ENCODE data around the gene TAF15. TPM values are rescaled to one million over a fixed set of nuclear protein-coding genes. Genes with fewer than 3 reads are reported as not detected.
A peak's percentile ranks its signal among the peaks of the same experiment; 100 is the strongest.

The TAF15 gene
- total RNA-seq, 1 donor from 2014 or later, result 110 TPM

DNA sequence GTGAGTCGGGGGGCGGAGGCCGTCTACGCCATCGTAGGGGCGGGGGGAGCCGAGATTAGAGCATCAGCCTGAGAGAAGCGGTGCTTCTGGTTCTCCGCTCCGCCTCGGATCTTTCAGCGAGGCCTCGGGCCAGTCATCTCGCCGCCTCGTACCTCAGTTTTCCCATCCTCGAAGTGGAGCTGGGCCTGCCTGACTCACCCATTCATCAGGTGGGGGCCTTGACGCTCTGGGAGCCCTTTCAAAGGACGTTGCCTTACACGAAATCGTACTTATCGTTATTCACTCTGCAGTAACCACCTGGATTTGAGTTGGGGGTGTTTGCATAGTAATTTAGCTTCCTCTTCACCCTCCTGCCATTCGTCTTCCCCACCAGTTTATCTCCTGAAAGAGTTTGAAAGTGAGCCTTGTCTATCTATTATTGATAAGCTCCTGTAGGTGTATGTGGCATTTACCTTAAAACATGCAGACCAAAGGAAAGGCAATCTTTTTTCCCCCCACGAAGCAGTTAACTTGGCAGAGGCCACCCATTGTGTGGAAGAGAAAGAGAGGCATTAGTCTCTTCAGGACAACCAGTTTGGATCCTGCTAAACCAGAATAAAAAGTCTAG is 674 bp downstream of the TAF15 start:
- intact Hi-C loops (cut with micrococcal nuclease), result no loop called here
- DNase-seq (no peak), ATAC-seq (no peak)

DNA sequence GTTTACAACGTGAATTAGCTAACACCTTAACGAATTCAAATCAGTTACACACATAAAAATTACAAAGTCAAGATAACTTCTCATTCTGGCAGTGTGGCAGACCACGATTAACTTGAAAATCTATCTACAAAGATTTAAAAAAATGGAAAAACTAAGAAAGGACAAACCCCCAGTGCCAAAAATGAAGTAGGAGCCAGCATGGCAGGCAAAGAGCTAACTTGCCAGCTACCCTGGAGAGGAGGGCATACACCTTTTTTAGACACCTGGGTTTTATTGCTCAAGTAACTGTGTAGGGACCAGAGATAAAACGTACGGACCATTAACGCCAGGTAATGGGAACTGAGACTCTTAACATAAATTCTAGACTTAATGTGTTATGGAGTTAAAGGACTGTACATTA is 2.5 kb downstream of the TAF15 start:
- no peak for DNase-seq
- intact Hi-C loops (cut with micrococcal nuclease), result no loop called here
- no peak for ATAC-seq

DNA sequence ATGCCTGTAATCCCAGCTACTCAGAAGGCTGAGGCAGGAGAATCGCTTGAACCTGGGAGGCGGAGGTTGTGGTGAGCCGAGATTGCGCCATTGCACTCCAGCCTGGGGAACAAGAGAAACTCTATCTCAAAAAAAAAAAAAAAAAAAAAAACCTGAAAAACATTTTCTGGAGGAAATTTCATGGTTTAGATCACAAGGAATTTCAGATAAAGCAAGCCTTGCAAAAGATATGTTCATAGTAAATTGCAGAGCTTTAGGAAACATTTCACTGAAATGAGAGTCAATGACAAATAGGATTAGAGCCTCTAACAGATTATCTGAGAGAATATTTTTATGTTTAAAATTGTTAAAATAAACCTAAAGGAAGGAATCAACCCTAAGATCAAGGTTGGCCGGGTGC is 3.2 kb downstream of the TAF15 start:
- intact Hi-C loops (cut with micrococcal nuclease), result no loop called here
- no peak for DNase-seq
- no peak for ATAC-seq

DNA sequence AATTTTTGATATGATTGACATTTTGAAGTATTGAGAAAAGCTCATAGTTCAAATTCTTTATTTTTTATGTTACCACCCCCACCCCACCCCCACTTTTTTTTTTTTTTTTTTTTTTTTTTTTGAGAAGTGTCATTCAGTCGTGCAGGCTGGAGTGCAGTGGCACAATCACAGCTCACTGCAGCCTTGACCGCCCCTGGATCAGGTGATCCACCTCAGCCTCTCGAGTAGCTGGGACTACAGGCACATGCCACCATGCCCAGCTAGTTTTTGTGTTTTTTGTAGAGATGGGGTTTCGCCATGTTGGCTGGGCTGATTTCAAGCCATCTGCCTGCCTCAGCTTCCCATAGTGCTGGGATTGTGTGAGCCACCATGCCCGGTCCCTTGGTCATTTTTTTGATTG is 7.4 kb downstream of the TAF15 start:
- intact Hi-C loops (cut with micrococcal nuclease), result no loop called here
- no peak for DNase-seq
- ATAC-seq, result no peak

DNA sequence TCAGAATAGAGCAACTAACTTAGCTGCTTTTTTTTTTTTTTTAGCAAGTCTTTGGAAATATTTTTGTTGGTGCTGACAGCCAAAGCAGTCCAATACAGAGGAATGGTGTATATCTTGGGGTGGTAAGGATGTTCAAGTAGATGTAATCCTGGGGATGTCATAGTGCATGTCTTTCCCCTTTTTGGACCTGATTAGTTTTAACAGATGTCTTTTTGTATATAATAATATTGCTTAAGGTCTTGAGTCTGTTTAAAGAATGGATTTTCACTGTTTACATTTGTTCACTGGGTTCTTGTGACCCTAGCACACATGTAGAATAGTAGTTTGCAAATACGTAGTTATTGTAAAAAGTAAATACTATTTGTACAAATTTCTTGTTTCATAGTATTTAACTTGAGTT is 7.9 kb downstream of the TAF15 start:
- DNase-seq (no peak), ATAC-seq (no peak)
- intact Hi-C loops (cut with micrococcal nuclease), result no loop called here

DNA sequence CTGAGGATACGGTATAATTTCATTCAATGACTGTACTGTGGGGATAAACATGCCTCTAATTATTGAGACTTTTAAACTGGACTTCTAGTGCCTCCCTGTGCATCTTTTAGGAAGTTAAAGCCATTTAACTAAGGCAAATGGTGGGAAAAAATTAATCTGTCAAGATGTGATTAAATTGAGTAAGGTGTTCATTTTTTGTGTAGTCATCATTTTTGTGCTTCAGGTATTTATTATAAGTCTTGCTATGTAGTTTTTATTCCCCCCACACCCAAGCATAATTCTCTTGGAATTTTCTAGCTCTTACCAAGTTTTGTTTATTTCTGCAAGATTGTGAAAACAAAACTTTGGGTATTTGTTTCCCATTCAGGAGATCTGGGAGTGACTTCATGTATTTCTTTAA is 10.2 kb downstream of the TAF15 start:
- DNase-seq (no peak), ATAC-seq (no peak)
- intact Hi-C loops (cut with micrococcal nuclease), result no loop called here

DNA sequence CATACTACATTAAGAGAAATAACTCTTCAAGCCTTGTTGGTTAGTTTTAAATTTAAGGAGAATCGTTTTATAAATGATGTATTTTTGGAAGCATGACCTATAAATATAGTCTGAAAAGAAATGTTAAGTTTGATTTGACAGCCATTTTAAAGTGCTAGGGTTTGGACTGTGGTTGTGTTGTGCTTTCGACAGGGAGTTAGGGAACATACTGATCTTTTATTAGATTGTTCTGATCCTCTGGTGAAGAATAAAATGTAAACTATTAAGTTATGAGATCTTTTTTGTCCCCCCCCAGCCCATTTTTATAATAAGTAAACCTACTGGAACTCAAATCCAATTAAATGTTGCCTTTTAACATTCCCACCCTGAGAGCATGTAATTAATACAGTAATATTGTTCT is 12.0 kb downstream of the TAF15 start:
- intact Hi-C loops (cut with micrococcal nuclease), result no loop called here
- DNase-seq (no peak), ATAC-seq (no peak)

DNA sequence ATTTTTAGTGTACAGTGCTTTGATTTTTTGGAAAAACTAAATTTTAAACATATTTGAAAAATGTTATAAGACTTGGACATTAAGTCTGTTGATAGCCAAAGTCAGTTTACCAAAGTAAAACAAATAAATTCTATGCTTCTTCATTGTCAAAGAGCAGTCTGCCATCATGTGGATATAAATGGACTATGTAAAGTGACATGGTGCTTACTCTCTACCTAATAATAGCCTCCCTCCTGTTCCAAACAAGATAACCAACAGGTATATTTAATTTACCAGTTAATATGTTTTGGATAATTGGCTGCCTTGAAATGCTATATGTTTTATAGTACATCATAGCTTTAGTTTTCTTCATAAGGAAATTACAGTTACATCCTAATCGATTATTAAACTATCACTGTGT is 15.9 kb downstream of the TAF15 start:
- DNase-seq (no peak), ATAC-seq (peak; percentile 64)
- intact Hi-C loops (cut with micrococcal nuclease), result no loop called here

DNA sequence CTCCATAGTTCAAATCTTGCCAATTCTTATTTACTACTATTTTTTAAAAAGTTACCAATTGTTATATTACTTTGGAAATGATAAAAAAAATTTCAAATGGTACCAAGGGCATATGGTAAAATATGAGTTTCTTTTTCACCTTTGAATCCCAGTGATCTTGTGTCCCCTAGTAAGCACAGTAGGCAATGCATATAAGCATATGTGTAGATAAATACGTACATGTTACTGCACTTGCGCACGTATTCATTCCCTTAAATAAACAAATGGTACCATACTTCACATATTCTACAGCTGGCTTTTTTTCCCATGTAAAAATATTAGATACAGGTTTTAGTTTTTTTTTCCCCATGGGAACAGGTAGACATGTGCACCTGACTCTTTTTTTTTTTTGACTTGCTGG is 31.8 kb downstream of the TAF15 start:
- intact Hi-C loops (cut with micrococcal nuclease), result no loop called here
- ATAC-seq, result no peak
- no peak for DNase-seq

DNA sequence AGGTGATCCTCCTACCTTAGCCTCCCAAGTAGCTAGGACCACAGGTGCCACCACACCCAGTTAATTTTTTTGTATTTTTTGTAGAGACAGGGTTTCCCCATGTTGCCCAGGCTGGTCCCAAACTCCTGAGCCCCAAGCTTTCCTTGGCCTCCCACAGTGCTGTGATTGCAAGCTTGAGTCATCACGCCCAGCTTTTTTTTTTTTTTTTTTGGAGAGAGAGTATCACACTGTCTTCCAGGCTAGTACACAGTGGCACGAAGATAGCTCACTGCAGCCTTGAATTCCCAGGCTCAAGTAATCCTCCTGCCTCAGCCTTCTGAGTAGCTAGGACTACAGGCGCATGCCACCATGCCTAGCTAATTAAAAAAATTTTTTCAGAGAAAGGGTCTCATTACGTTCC is 32.2 kb downstream of the TAF15 start:
- intact Hi-C loops (cut with micrococcal nuclease), result no loop called here
- no peak for DNase-seq
- ATAC-seq, result no peak

DNA sequence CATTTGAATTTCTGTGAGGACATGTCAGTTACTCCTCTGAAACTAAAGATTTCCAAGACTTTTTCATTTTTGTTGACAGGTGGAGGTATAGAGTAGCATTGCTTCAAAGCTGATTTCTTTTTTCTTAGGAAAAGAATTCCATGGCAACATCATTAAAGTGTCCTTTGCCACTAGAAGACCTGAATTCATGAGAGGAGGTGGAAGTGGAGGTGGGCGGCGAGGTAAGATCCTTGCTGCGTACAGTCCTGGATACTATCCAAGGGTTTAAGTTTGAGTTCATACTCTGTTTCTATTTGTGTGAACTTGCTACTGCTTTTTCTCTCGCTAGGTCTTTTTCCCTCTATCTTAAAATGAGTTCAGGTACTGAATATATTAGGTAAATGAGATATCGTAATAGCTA is 33.0 kb downstream of the TAF15 start:
- intact Hi-C loops (cut with micrococcal nuclease), result no loop called here
- DNase-seq (no peak), ATAC-seq (no peak)

DNA sequence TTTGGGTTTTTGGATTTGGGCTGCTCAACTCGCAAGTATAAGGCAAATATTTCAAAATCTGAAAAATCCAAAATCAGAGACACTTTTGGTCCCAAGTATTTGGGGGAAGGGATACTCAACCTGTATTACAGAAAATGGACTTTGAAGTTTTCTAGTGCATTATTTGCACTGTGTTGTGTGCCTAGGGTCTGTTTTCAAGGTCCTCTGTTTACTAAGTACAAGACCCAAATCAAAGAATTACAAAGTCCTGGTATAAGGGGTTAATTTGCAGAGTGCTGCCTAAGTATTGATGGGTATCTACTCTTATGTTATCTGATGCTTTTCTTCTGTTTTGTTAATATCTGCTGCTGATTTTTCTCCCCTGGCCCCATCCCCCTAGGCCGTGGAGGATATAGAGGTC is 34.4 kb downstream of the TAF15 start:
- ATAC-seq (no peak), DNase-seq (no peak)
- intact Hi-C loops (cut with micrococcal nuclease), result no loop called here

DNA sequence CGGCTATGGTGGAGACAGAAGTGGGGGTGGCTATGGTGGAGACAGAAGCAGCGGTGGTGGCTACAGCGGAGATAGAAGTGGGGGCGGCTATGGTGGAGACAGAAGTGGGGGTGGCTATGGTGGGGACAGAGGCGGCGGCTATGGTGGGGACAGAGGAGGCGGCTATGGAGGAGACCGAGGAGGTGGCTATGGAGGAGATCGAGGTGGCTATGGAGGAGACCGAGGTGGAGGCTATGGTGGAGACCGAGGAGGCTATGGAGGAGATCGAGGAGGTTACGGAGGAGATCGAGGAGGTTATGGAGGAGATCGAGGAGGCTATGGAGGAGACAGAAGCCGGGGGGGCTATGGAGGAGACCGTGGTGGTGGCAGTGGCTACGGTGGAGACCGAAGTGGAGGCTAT is 35.3 kb downstream of the TAF15 start:
- ATAC-seq, result no peak
- intact Hi-C loops (cut with micrococcal nuclease), result no loop called here

DNA sequence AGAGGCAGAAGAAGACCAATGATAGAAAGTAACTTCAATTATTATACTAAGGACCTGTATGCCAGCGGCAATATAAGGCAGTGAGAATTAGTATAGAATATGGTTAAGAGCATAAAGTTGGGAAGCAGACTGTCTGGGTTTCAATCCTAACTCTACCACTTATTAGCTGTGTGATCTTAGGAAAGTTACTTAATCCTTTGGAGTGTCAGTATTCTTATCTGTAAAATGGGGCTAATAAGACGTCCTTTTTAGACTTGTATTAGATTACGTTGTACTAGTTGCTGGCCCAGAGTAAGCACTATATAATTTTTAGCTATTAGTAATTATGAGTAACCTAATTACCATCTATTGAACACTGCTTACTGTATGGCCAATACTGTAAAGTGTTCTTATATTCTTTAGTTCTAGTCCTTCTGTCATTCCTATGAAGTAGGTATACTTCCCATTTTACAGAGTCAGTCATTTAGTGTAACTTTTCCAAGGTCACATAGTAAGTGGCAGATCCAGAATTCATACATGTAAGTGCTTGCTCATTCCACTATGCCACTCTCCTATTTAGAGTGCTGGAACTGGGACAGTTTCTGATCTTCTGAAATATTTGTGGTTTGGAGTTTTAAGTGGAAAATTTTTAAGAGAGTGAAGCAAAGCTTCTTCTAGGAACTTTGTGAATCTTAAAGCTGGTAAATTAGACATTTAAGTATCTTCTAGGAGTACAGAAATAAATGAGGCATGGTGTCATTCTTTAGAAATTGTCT is 36.9 kb downstream of the TAF15 start:
- no peak for DNase-seq
- intact Hi-C loops (cut with micrococcal nuclease), result no loop called here
- no peak for ATAC-seq

More for the DNA sequence above, 35.3 kb downstream of the TAF15 start:
- no peak for DNase-seq

DNA sequence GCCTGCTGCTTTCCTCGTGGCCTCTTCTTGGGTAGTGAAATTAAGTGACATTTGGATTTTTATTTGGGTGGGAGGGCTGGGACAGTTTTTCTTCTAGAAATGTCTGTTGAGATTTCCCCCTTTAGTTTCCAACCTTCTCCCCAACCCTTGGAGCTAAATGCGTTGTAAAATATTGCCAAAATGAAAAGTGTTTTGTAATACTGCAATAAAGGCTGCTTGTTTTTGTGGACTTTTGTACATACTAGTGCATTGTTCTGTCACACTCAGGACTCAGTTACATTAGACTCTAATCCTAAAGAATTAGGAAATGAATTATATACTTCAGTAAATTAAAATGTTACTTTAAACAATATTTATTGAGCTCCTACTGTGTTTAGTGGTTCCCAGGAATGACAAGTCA is 37.7 kb downstream of the TAF15 start:
- DNase-seq (no peak), ATAC-seq (no peak)
- intact Hi-C loops (cut with micrococcal nuclease), result no loop called here

DNA sequence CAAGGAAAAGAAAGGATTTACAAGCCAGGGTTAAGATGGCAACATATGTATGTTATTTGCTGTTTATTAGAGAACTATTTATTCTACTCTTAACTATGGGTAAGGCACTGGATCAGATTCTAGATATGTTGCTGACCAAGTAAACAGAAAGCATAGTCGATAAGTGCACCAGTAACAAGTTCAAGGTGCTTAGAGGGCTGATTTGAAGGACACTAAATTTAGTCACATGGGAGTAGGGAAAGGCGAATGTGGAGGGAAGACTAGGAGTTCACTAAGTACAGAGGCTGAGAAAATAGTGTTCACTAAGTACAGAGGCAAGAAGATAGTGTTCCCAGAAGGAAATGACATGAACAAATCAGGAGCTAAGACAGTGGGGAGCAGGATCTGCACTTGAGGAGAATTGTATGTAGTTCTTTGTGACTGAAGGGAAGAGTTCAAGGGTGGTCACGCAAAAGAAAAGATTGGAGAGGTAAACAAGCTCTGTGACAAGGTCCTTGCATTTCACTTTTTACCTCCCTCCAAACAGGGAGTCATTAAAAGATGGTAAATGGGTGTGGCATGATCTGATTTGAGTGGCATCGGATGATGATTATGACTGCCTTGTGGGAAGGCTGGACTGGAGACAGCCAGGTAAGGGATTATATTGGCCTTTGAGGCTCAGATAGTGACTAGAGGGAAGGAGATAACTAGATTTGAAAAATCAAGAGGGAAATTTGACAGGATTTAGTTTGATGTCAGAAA is 38.5 kb downstream of the TAF15 start:
- ATAC-seq (peak; percentile 53), DNase-seq (no peak)
- intact Hi-C loops (cut with micrococcal nuclease), result no loop called here

DNA sequence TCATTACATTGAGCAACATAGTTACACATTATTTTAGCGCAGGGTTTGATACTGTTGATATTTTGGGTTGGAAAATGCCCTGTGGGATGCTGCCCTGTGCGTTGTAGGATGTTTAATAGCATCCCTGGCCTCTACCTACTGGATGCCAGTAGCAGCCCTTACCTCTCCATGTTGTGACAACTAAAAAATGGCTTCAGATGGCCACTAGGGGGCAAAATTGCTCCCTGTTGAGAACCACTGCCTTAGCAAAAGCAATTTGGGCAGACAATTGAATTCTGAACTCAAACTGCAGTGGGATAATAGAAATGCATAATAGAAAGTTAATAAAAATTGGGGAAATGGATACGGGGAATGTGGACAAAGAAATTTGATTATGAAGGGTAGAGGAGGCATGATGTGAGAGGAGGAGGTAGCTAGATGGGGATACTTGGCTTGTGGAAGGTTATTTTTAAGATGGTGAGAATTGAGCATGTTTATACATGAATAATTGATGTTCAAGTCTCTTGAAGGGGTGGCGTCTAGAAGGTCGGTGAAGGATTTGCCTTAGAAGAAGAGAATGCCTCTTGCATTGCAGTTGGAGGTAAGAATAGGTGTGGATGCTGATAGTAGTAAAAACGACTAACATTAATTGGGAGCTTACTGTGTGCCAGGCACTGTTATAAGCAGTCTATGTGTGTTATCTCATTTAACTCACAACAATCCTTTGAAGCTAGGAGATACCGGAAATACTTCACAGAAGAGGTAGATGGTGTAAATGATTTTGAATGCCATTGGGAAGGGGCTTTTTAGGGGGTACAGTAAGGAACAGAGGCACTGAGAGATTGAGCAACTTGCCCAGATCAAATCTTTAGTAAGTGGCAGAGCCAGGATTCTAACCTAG is 40.4 kb downstream of the TAF15 start:
- peak; percentile 50 for ATAC-seq
- intact Hi-C loops (cut with micrococcal nuclease), result no loop called here
- no peak for DNase-seq

DNA sequence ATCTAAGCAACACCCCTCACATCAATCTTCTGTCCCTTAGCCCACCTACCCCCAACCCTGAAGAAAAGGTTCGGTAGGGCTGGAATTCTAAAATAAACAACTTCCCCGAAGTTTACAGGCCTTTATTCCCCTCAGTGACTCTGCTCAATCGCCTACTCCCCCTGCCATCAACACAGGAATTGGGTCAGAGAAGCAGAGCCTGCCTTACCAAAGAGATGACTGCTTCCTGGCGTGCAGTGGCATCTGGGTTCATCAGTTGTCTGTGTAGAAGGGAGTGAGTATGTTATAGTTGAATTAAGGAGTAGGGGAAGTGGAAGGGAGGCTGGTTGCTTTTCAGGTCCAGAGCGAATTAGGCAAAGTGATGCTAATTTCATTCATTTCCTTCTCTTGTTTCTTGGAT is 46.7 kb downstream of the TAF15 start:
- intact Hi-C loops (cut with micrococcal nuclease), result no loop called here
- DNase-seq (no peak), ATAC-seq (no peak)

DNA sequence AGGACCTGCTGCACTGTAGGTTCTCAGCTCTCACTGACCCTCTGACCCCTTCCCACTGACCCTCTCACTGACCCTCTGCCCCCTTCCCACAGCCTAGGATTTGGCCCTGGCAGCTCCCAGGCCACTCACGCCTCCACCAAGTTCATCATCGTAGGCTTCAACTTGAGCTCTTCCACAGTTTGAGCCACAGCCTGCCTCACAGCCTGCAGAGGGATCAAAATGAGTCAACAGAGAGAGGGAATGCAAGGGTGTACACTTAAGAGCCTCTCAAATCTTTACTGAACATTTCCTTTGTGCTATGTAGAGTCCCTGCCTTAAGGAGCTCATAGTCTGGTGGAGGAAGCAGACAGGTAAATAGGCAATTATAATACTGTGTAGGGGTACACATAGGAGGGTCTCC is 47.3 kb downstream of the TAF15 start:
- intact Hi-C loops (cut with micrococcal nuclease), result no loop called here
- DNase-seq, result no peak
- no peak for ATAC-seq

DNA sequence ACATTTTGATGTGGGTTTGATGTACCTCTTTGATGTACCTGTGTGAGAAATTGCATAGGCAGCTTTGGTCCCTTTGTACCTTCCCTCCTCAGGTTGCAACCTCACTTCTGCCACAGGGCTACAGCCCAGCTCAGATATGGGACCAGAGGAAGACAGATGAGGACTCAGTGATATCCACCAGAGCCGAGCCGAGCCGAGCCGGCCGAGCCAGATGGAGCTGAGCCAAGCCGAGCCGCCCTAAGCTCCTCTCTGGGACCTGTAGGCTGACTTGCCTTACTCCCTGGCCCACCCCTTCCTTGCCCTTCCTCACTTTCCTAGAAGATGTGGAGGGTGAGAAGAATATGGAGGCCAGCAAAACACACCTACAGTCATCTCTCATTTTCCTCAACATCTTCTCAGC is 55.6 kb downstream of the TAF15 start:
- intact Hi-C loops (cut with micrococcal nuclease), result no loop called here
- DNase-seq (no peak), ATAC-seq (no peak)
